ENCODE results near the gene BPIFB3.
"Not testable (repeated sequence)": the region's sequence is repeated elsewhere in the genome, so short reads cannot be mapped to it uniquely, and the experiment has no call there.

BPIFB3 gene

DNA sequence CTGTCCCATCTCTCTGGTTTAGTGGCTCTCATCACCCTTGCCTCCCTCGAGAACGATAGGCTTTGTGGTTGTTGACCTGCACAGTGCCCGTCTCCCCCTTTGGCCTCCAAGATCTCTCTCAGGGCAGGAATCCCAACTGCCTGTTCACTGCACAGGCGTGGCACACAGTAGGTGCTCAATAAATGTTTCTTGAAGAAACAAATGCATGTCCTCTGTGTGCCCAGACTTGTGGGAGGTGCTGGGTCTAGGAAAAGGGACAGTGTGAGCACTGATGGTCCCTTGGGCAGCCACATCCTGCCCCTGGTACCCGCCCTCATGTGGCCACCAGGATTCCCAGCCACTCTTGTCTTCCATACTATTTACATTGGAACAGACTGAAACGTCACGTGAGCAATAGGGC, 24.8 kb upstream of the BPIFB3 start:
- DNase-seq, result no peak

DNA sequence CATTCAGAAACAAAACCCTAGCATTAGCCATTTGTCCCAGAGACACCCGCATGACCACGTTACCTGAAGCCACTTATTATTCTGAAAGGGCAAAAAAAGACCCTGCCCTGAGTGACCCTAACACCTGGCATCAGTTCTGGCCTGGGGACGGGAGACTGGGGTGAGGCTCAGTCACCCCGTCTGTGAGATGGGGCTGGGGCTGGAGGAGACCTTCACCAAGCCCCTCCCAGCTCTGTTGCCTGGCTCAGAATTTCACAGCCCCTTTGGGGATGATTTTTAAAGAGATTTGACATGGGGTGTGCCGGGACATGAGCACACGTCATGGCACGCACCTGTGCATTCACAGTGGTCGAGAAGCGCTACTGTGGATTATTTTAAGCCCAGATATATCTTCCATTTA, 23.6 kb upstream of the BPIFB3 start:
- no peak for DNase-seq

GRCh38 chr20:33030569-33030968, 23.1 kb upstream of the BPIFB3 start:
- DNase-seq, result no peak

DNA sequence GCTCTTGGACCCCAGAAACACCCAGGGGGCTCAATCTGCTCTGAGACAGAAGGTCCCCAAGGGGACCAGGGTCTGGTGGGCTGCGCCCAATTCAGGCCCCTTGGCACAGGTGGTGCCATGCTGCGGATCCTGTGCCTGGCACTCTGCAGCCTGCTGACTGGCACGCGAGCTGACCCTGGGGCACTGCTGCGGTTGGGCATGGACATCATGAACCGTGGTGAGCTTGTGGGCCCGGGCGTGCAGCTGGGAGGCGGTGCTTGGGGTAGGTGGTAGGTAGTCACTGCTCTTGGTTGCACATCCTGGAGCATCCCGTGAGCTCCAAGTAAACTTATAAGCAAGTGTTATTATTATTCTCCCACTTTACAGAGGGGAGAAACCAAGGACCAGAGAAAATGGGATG, 22.2 kb upstream of the BPIFB3 start, which contains the start of gene BPIFB6:
Gene BPIFB6, plus strand, starts transcription at position 118 of the 400 bp plus-strand sequence. Its CDS starts 0 bp downstream, at position 118.
- no peak for DNase-seq

GRCh38 chr20:33032555-33032954, 21.1 kb upstream of the BPIFB3 start:
- DNase-seq, result no peak

GRCh38 chr20:33033381-33033780, 20.3 kb upstream of the BPIFB3 start:
- no peak for DNase-seq

DNA sequence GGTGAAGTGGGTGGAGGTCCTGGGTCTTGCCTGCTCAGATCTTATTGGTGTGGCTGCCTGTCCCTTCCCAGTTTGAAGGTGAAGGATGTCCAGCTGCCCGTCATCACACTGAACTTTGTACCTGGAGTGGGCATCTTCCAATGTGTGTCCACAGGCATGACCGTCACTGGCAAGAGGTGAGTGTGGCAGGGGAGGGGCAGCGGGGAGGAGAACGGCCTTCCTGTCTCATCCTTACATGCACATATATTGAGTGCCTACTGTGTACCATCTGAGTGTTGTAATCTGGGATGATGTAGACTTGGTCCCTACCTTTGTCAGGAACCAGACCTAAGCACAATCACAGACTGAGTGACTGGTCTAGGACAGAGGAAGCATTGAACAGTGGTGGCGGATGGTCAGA, 19.6 kb upstream of the BPIFB3 start:
- no peak for DNase-seq

- no peak for DNase-seq
These were observed 18.7 kb upstream of the BPIFB3 start for GRCh38 chr20:33034901-33035492.

DNA sequence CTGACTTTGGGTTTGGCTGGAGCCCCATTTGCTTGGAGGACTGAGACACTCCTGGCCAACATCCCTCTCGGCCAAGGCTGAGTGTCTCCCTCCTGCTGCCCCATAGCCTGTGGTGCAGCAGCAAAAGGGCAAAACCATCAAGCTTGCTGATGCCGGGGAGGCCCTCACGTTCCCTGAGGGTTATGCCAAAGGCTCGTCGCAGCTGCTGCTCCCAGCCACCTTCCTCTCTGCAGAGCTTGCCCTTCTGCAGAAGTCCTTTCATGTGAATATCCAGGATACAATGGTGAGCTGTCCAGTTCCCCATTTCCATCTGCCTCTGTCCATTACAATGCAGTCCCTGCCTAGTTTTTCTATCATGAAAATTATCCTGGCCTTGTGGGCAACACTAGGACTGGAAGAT, 16.2 kb upstream of the BPIFB3 start:
- DNase-seq, result no peak

GRCh38 chr20:33038243-33038642, 15.5 kb upstream of the BPIFB3 start:
- DNase-seq, result no peak

DNA sequence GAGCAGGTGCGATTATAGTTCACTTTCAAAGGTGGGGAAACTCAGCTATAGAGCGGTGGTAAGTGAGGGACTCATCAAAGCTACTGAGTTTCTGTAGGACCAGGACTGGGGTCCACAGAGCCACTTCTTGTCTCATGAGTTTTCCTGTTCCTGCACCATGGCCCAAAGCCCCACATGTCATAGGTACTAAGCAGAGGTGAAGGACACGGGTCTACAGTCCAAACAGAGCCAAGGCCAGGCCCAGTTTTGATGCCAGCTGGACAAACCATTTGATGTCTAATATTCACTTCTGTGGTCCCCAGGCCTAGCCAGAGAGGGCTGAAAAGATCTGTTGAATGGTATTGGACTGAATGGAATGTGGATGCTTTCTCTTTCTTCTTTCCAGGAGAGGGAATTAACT, 11.3 kb upstream of the BPIFB3 start:
- DNase-seq, result no peak

DNA sequence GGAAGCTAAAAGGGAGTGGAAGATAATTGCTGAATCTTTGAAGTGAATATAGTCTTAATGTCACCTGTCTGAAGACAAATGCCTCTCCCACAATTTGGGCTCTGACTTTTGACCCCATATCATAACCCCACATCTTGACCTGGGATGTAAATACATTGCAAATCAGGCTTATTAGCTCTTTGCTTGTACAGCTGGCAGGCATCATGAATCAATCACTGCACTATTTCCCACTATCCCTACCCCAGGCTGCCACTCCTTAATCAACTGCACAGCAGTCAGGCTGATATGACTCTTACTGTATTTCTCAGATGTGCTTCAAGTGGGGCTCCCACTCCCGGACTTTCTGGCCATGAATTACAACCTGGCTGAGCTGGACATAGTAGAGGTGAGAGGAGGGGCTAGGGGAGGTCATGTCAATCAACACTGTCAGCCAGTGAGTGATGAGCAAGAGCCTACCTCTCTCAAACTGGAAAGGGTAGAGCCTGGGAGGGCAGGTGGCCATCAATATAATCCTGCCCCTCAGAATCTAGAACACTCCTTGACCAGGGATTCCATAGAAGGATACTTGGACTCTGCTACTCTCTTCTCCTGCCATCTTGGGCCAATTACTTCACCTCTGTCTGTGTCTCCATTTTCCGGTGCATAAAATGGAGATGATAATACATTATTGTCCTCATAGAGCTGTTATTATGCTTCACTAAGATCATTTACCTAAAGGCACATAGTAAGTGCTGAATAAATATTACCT, 10.5 kb upstream of the BPIFB3 start:
- DNase-seq, result no peak

- no peak for DNase-seq
These were observed 9.9 kb upstream of the BPIFB3 start for GRCh38 chr20:33043731-33044181.

GRCh38 chr20:33045129-33045721, 8.5 kb upstream of the BPIFB3 start:
- not testable (repeated sequence) for DNase-seq

GRCh38 chr20:33046412-33046811, 7.3 kb upstream of the BPIFB3 start:
- no peak for DNase-seq

GRCh38 chr20:33051333-33051732, 2.4 kb upstream of the BPIFB3 start:
- DNase-seq, result no peak

- DNase-seq, result no peak
These were observed 678 bp downstream of the BPIFB3 start for GRCh38 chr20:33054381-33054780.

GRCh38 chr20:33054791-33055190, 1.1 kb downstream of the BPIFB3 start:
- DNase-seq, result no peak

DNA sequence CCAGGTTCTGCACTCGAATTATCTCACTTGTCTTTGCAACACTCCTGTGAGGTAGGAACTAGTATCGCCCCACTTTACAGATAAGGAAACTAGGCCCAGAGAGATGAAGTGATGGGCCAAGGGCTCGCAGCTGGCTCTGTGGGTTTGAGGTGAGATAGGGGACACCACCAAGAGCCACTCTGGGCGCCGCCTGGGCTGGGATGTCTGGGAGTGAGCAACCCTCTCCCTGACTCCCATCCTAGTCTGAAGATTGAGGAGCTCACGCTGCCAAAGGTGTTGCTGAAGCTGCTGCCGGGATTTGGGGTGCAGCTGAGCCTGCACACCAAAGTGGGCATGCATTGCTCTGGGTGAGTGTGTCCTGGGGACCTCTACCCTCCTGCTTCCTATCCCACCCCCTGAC, 5.4 kb downstream of the BPIFB3 start:
- peak; percentile 42 for DNase-seq

DNA sequence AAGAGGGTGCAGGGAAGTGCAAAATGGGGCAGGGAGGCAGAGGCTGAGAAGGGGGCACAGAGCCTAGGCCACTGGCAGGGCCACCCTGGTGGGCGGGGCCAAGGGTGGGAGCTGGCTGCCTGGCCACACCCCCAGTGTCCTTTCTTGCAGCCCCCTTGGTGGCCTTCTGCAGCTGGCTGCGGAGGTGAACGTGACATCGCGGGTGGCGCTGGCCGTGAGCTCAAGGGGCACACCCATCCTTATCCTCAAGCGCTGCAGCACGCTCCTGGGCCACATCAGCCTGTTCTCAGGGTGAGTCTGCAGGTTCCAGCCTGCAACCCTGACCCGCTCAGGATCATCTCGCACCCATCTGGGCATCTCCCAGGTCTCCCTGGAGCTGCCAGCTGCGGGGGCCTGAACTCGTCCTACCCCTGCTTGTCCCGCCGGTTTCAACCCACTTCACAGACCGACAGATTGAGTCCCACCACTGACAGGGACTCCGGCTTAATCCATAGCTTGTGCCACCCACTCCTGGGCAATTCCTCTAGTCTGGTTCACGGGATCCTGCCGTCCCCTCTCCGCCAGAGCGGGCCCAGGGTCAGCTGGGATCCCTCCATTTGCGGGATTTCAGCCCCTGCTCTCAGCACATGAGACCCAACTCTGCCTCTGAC, 6.2 kb downstream of the BPIFB3 start:
- DNase-seq, result peak; percentile 53

DNA sequence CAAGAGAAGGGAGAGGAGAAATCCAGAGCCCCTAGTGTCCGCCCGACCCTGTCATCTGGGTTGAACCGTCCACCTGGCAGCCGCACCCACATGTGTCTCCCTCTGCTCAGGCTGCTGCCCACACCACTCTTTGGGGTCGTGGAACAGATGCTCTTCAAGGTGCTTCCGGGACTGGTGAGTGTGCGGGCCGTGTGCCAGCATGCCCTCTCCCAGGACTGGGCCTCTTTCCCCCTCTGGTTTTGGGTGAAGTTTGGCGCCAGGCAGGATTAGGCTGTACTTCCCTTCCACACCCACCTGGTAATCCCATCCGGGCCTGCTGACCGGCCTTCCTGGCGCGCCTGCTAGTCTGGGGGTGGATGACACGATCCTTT, 7.9 kb downstream of the BPIFB3 start:
- peak; percentile 22 for DNase-seq

DNA sequence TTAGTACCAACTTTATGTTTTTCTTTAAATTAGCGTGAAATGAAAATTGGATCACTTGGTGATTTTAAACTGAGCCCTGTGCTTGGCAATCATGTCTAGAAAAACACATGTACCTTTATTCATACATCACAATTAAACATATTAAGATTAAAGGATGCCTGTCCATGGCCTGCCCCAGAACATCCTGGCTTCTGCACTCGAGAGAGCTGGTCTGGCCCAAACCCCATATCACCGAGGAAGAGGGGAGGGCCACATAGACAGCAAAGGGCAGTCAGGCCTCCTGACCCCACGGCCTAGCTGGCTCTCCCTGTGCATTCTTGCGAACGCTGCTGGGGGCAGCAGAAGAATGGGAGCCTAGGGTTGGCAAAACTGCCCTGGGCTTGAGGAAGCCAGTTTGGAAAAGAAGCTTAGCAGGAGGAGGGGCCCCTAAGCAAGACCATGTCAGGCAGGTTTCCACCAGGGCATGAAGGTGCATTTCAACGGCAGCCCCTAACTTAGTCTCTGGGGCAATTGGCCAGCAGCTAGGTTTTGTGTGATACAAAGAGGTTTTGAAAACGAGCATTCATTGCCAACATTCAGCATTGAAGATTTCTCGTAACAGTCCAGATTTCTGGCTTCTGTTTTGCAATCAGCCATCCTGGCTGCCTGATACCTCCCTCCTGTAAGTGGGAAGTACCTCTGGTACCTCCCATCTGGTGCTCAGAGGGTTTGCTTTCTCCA, 8.6 kb downstream of the BPIFB3 start:
- DNase-seq, result no peak

- no peak for DNase-seq
These were observed 9.1 kb downstream of the BPIFB3 start for GRCh38 chr20:33062825-33063149.
